Cardiac fibroblast (primary cell): ENCODE data around the gene TRMO.
A peak's percentile ranks its signal among the peaks of the same experiment; 100 is the strongest.
"Not testable (repeated sequence)": the region's sequence is repeated elsewhere in the genome, so short reads cannot be mapped to it uniquely, and the experiment has no call there.

Experiments
- DNase-seq, 2 donors: peaks; one replicate each; pipeline versions ENCODE4 v3.0.0 to v3.0.0-alpha.2; 2010; ENCODE audit warnings: low read depth in 2 of 2
- H3K4me3 ChIP-seq, 2 donors: replicated peaks in 1 of 2; 1 replicate in 1 of 2; 2 replicates in 1 of 2; pipeline ENCODE4 v1.5.1; 2011; ENCODE audit warnings: low read depth in 2 of 2, low read length in 2 of 2, mild to moderate bottlenecking in 2 of 2, moderate library complexity in 1 of 2
- CTCF ChIP-seq: IDR thresholded peaks from one replicate; pipeline ENCODE4 v1.5.1; 2011; ENCODE audit warnings: low read depth, mild to moderate bottlenecking, low read length, inconsistent platforms

Gene TRMO

GRCh38 chr9:97962136-97962535, 39.8 kb upstream of the TRMO start:
- no peak for TF ChIP-seq CTCF
- DNase-seq: no peak

GRCh38 chr9:97961361-97961760, 39.1 kb upstream of the TRMO start:
- DNase-seq: no peak
- TF ChIP-seq CTCF: no peak

More at GRCh38 chr9:97962136-97962535, 39.8 kb upstream of the TRMO start:
- H3K4me3 ChIP-seq: no peak overlapping the region

GRCh38 chr9:97960678-97961328, 38.5 kb upstream of the TRMO start:
- not testable (repeated sequence) for H3K4me3 ChIP-seq, DNase-seq

More at GRCh38 chr9:97961361-97961760, 39.1 kb upstream of the TRMO start:
- no peak overlapping the region for H3K4me3 ChIP-seq

GRCh38 chr9:97959585-97959984, 37.3 kb upstream of the TRMO start:
- H3K4me3 ChIP-seq: no peak overlapping the region
- DNase-seq: no peak
- no peak for TF ChIP-seq CTCF

GRCh38 chr9:97958812-97959511, 36.7 kb upstream of the TRMO start:
- no peak overlapping the region for H3K4me3 ChIP-seq
- TF ChIP-seq CTCF: no peak
- DNase-seq: peak; percentile 8 to 49

GRCh38 chr9:97956331-97956730, 34.0 kb upstream of the TRMO start:
- DNase-seq: no peak
- H3K4me3 ChIP-seq: no peak overlapping the region
- no peak for TF ChIP-seq CTCF

GRCh38 chr9:97954550-97954989, 32.3 kb upstream of the TRMO start:
- TF ChIP-seq CTCF: peak; percentile 59

GRCh38 chr9:97950873-97951272, 28.6 kb upstream of the TRMO start:
- not testable (repeated sequence) for DNase-seq, H3K4me3 ChIP-seq

More at GRCh38 chr9:97954550-97954989, 32.3 kb upstream of the TRMO start:
- H3K4me3 ChIP-seq: no peak overlapping the region
- DNase-seq: peak; percentile 13 to 32

GRCh38 chr9:97947094-97947493, 24.8 kb upstream of the TRMO start:
- not testable (repeated sequence) for H3K4me3 ChIP-seq, DNase-seq

GRCh38 chr9:97945470-97945869, 23.2 kb upstream of the TRMO start:
- not testable (repeated sequence) for H3K4me3 ChIP-seq, DNase-seq
